ENCODE data around the gene IRF7.

IRF7 gene

DNA sequence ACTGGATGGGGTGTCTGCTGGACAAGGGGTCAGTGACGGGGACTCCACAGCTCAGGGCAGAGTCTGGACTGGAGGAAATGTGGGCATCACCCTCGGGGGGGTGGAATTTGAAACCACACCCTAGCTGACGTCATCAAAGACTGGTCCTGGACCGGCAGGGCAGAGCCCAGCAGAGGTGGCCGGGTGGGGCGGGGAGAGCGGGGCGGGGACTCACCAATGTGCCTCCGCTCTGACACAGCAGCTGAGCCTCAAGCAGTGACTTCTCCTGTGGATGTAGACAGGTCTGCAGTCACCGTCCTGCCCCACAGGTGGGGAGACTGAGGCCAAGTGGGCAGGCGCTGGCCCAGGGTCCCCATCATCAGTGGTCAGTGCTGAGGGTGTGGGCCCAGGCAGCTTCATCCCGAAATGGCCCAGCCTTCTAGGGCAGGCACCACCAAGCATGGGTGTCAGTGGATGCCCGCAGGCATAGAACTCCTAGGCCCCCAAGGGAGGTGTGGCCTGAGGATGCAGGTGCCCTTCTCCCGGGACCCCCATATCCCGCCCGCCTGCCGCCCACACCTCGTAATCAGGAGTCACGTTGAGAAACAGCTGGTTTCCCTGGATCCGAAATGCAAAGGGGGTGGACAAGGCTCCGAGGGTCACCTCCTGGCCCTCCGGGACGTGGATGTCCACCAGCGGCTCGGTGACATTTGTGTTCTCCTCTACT, 8.4 kb upstream of the IRF7 start:
- Mint-ChIP-seq H3K4me1 (peaks cover 17% of the 10 kb centered on the region), H3K4me3 (no peak overlapping the region), H3K27me3 (peaks cover 27% of the 10 kb centered on the region), H3K36me3 (ENCODE audit: insufficient read depth) (peaks cover 23% of the 10 kb centered on the region), H3K27ac (ENCODE audit: low read depth) (no peak overlapping the region), H3K9me3 (no peaks in the 10 kb centered on the region)
- ATAC-seq (replicated peaks; ENCODE audit: extremely low read depth, poor library complexity, severe bottlenecking) (no peak), DNase-seq (ENCODE audit: low spot score in 2 of 2) (no peak)

DNA sequence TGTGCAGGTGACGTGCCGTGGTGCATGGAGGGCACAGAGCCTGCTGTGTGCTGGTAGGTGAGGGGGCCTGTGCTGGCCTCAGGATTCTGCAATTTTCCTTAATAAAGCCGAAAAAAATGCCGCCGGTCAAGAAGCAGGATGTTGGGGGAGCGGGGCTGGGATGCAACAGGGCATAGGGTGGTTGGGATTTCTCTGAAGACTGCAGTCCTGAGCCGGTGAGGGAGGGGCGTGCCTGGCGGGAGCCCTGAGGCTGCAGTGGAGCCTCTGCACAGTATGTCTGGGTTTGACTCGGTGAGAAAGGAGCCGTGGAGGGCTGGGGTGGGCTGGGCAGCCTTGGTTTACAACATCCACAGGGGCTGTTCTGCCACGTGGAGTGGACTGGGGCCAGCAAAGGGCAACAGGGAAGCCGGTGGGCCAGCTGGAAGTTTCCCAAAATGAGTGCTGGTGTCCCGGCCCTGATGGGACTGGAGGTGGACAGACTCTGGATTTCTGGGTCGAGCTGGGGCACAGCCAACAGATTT, 7.7 kb upstream of the IRF7 start:
- no peak for DNase-seq (ENCODE audit: low spot score in 2 of 2)
- H3K4me3 Mint-ChIP-seq: no peak overlapping the region

DNA sequence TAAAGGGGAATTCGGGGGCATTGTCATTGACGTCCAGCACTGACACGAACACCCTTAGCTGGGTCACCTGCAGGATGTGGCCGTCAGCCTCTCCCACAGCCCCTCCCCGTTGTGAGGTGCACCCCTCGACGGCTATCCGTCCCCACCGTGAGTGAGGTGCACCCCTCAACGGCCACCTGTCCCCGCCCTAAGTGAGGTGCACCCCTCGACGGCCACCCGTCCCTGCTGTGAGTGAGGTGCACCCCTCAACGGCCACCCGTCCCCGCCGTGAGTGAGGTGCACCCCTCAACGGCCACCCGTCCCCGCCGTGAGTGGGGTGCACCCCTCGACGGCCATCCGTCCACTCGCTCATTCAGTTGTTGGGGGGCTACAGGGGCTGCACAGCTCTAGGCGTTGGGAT, 6.1 kb upstream of the IRF7 start:
- Mint-ChIP-seq H3K27ac (ENCODE audit: low read depth) (no peak overlapping the region), H3K9me3 (no peaks in the 10 kb centered on the region), H3K4me1 (no peaks in the 10 kb centered on the region), H3K27me3 (peaks cover 9% of the 10 kb centered on the region), H3K36me3 (ENCODE audit: insufficient read depth) (peaks cover 21% of the 10 kb centered on the region), H3K4me3 (no peak overlapping the region)
- no peak for DNase-seq (ENCODE audit: low spot score in 2 of 2)
- no peak for ATAC-seq (replicated peaks; ENCODE audit: extremely low read depth, poor library complexity, severe bottlenecking)

More for the DNA sequence above, 7.7 kb upstream of the IRF7 start:
- peaks cover 10% of the 10 kb centered on the region for H3K4me1 Mint-ChIP-seq
- H3K27ac Mint-ChIP-seq (ENCODE audit: low read depth): no peak overlapping the region
- peaks cover 23% of the 10 kb centered on the region for H3K36me3 Mint-ChIP-seq (ENCODE audit: insufficient read depth)
- no peaks in the 10 kb centered on the region for H3K9me3 Mint-ChIP-seq
- no peak for ATAC-seq (replicated peaks; ENCODE audit: extremely low read depth, poor library complexity, severe bottlenecking)
- peaks cover 20% of the 10 kb centered on the region for H3K27me3 Mint-ChIP-seq

DNA sequence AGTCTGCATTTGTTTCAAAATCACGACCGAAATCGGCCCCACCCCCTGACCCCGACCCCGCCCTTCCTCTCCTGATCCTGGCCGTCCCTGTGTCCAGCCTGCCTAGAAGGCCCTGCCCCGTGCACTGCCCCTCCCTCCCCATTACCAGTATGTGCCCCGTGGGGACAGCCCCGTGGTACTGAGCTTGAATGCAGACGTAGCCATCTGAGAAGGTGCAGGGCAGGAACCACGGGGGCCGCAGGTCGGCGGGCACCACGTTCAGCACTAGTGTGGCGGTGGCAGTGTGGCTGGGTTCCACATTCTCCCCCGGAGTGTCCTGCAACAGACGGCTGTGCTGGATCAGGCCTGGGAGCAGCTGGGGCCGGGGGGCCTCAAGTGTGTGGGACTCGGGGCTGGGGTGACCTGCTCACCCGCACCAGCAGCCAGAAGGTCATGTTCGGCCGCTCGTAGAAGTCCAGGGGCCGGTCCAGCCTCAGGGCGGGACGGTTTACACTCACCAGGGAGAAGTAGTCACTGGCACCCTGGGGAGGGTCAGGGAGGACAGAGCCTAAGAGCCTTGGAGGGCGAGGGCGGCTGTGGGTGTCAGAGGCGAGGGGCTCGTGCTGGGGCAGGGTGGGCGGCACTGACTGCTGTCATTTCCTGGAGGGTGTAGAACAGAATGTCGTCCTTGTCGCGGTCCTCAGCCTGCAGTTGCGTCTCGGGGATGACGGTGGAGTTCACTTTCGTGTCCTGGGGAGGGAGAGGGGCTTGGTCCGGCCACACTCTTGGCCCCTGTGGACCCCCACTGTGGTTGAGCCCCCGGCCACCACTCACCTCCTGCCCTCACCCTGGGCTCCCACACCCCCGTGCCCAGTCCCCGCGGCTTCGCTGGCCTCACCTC, 5.4 kb upstream of the IRF7 start:
- Mint-ChIP-seq H3K36me3 (ENCODE audit: insufficient read depth) (peaks cover 18% of the 10 kb centered on the region), H3K4me1 (peaks cover 6% of the 10 kb centered on the region), H3K4me3 (no peak overlapping the region), H3K27me3 (peaks cover 9% of the 10 kb centered on the region), H3K27ac (ENCODE audit: low read depth) (no peak overlapping the region), H3K9me3 (no peaks in the 10 kb centered on the region)
- DNase-seq (ENCODE audit: low spot score in 2 of 2): no peak
- ATAC-seq (replicated peaks; ENCODE audit: extremely low read depth, poor library complexity, severe bottlenecking): no peak

- H3K4me1 Mint-ChIP-seq: peaks cover 11% of the 10 kb centered on the region
- DNase-seq (ENCODE audit: low spot score in 2 of 2) (no peak), ATAC-seq (replicated peaks; ENCODE audit: extremely low read depth, poor library complexity, severe bottlenecking) (no peak)
- H3K36me3 Mint-ChIP-seq (ENCODE audit: insufficient read depth): peaks cover 23% of the 10 kb centered on the region
- no peaks in the 10 kb centered on the region for H3K9me3 Mint-ChIP-seq
- no peak overlapping the region for H3K27ac Mint-ChIP-seq (ENCODE audit: low read depth)
- H3K27me3 Mint-ChIP-seq: peaks cover 9% of the 10 kb centered on the region
- H3K4me3 Mint-ChIP-seq: no peak overlapping the region
These were observed 4.5 kb upstream of the IRF7 start for GRCh38 chr11:620201-620600.

- Mint-ChIP-seq H3K4me3 (no peak overlapping the region), H3K27me3 (peaks cover 9% of the 10 kb centered on the region), H3K4me1 (peaks cover 11% of the 10 kb centered on the region), H3K9me3 (no peaks in the 10 kb centered on the region), H3K36me3 (ENCODE audit: insufficient read depth) (peaks cover 24% of the 10 kb centered on the region), H3K27ac (ENCODE audit: low read depth) (no peak overlapping the region)
- DNase-seq (ENCODE audit: low spot score in 2 of 2) (no peak), ATAC-seq (replicated peaks; ENCODE audit: extremely low read depth, poor library complexity, severe bottlenecking) (no peak)
These were observed 3.9 kb upstream of the IRF7 start for GRCh38 chr11:619628-620050.

DNA sequence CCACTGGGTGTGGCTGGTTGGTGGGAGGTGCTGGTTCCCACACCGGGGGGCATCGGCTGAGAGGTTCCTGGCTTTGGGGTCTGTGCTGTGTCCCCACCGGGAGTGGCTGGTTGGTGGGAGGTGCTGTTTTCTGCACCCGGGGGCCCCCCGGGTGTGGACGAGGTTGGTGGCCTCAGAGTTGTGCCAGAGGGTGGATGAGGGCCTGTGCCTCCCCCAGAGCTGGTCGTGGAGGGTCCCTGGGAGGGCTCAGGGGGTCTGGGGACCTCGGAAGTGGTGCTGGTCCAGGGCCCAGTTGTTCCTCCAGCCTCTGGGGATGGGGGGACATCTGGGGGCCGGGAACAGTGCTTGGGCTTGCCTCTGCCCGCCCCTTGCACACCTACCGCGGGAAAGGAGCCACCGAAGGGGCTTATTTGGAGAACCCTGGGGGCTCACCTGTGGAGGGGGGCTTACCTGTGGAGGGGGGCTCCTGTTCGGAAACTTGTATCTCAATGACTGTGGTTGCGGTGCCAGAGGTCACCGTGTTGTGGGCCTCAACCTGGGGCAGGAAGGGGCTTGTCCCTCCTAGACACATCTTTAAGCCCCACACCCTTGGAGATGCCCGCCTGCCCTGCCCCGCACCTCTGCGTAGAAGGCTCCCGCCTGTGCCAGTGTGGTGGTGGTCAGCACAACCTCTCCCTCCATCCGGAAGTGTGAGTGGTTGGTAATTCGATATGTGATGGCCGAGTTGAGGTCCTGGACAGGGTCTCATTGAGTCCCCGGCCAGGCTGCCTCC, 3.3 kb upstream of the IRF7 start:
- H3K4me1 Mint-ChIP-seq: peaks cover 16% of the 10 kb centered on the region
- no peak for DNase-seq (ENCODE audit: low spot score in 2 of 2)
- peaks cover 27% of the 10 kb centered on the region for H3K36me3 Mint-ChIP-seq (ENCODE audit: insufficient read depth)
- H3K4me3 Mint-ChIP-seq: no peak overlapping the region
- H3K27ac Mint-ChIP-seq (ENCODE audit: low read depth): no peak overlapping the region
- no peaks in the 10 kb centered on the region for H3K9me3 Mint-ChIP-seq
- peaks cover 9% of the 10 kb centered on the region for H3K27me3 Mint-ChIP-seq
- no peak for ATAC-seq (replicated peaks; ENCODE audit: extremely low read depth, poor library complexity, severe bottlenecking)

DNA sequence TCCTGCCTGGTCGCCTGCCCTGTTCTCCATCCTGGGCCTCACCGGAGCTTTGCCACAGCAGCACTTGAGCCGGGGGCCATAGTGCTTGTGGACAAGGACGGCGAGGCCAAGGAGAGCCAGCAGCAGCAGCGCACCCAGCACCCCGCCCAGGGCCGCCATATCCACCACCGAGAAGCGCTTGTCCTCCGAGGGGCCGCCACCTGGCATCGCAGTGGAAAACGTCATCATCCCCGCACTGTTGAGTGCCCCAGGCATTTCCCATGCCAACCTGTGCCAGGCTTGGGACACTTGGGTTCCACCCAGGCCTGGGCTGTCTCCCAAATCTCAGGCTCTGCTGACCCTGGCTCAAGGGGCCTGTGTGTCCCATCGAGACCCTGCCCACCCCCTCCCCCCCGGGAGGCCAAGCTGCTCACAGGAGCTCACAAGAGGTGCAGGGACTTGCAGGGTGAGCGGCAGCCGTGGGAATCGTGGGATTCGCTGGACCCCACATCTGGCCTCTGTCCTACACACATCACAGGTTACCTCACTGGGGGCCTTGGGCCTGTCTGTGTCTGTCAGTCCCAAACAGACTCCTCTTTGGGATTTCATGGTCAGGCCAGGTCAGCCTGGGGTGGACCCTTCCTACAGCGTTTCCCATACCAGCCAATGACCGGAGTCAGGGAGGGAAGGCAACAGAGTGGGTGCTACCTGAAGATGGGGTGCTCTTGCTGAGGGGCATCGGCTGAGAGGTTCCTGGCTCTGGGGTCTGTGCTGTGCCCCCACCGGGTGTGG, 2.3 kb upstream of the IRF7 start:
- ATAC-seq (replicated peaks; ENCODE audit: extremely low read depth, poor library complexity, severe bottlenecking): no peak
- Mint-ChIP-seq H3K36me3 (ENCODE audit: insufficient read depth) (peaks cover 26% of the 10 kb centered on the region), H3K27me3 (peaks cover 3% of the 10 kb centered on the region), H3K27ac (ENCODE audit: low read depth) (no peak overlapping the region), H3K4me1 (peaks cover 18% of the 10 kb centered on the region), H3K4me3 (no peak overlapping the region), H3K9me3 (no peaks in the 10 kb centered on the region)
- DNase-seq (ENCODE audit: low spot score in 2 of 2): no peak

DNA sequence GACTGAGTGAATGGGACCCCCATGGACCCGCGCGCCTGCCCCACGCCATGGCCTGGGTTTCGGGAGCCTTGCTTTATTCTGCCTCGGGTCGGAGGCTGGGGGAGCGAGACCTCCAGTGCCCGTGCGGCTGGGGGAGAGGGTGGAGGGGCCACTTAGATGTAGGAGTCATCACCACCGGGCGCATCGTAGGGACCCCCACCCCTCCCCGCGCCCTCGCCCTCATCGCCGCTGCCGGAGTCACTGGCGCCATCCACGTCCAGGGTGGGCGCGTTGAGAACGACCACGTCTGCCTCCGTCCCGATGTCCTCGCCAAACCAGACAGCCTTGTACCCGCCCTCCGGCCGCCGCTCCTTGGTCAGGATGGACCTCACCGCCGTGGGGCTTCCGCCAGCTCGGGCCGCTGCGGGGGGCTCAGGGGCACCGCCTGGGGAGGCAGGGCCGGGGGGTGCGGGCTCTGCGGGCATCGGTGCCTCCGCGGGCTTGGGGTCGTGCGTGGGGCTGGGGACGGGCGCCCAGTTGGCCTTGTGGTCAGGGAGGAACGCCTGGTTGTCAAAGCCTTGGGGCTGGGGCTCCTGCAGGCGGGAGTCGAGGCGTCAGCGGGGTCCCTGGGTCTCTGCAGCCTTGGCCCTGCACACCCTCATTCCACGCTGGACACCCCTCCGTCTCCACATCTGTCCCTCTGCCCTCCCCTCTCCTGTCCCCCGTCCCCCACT, 1.6 kb upstream of the IRF7 start:
- Mint-ChIP-seq H3K27me3 (no peaks in the 10 kb centered on the region), H3K9me3 (no peaks in the 10 kb centered on the region), H3K27ac (ENCODE audit: low read depth) (no peak overlapping the region), H3K4me1 (peaks cover 18% of the 10 kb centered on the region), H3K4me3 (no peak overlapping the region), H3K36me3 (ENCODE audit: insufficient read depth) (peaks cover 31% of the 10 kb centered on the region)
- ATAC-seq (replicated peaks; ENCODE audit: extremely low read depth, poor library complexity, severe bottlenecking) (no peak), DNase-seq (ENCODE audit: low spot score in 2 of 2) (no peak)

DNA sequence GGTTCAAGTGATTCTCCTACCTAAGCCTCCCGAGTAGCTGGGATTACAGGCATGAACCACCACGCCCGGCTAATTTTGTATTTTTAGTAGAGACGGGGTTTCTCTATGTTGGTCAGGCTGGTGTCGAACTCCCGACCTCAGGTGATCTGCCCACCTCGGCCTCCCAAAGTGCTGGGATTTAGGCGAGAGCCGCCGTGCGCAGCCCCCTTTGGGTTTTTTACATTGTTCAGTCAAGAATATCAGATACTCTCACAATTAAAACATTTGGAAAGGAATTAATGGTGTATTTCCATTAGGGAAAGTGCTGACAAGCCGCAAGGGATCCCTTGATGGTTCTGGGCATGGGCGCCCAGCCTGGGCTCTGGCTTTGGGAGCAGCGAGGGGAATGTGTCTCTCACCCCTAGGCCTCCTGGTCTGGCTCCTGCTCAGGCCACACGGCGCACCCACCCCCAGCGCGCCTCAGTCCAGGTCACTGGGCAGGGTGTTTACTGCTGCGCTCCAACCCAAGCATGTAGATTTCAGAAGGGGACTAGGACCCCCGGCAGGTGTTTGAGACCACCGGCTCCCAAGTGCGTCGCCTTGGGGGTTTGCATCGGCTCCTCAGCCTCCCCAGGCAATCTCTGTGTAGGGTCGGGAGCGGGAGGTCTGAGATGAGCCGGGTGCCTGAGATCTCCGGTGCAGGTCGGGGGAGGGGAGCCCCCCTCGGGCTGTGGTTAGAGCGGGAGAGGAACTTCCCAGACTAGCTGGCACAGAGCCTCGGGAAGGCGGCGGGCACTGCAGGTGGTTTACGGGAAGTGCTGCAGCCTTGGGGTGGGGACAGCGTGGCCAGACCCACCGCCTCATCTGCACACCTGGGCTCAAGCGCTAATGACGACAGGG, 809 bp upstream of the IRF7 start:
- Mint-ChIP-seq H3K27ac (ENCODE audit: low read depth) (peak overlapping the region; percentile 88), H3K9me3 (no peaks in the 10 kb centered on the region), H3K4me3 (peak overlapping the region; percentile 85), H3K27me3 (no peaks in the 10 kb centered on the region), H3K36me3 (ENCODE audit: insufficient read depth) (peaks cover 31% of the 10 kb centered on the region), H3K4me1 (peaks cover 22% of the 10 kb centered on the region)
- DNase-seq (ENCODE audit: low spot score in 2 of 2): no peak
- ATAC-seq (replicated peaks; ENCODE audit: extremely low read depth, poor library complexity, severe bottlenecking): no peak
